ENCODE results near the gene MLLT3.

MLLT3 gene

GRCh38 chr9:20407013-20407412 is 215.3 kb downstream of the MLLT3 start:
- no peak for FAIRE-seq

DNA sequence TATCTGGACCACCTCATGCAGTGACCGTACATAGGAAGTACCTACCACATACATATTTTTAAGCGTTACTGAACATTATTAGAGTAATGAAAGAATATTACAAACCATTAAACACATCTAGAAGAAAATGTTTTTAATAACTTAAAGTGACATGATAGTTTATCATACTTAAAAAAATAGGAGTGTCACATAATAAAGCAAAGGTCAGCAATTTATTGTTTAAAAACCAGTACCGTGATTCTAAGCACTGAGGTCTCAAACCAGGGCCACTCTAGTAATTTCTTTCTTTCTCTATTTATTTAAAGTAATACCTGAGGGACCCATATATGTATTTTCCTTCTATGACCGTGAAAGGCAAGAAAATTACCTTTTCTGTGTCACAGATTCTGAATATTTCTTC is 216.0 kb downstream of the MLLT3 start:
- no peak for FAIRE-seq

DNA sequence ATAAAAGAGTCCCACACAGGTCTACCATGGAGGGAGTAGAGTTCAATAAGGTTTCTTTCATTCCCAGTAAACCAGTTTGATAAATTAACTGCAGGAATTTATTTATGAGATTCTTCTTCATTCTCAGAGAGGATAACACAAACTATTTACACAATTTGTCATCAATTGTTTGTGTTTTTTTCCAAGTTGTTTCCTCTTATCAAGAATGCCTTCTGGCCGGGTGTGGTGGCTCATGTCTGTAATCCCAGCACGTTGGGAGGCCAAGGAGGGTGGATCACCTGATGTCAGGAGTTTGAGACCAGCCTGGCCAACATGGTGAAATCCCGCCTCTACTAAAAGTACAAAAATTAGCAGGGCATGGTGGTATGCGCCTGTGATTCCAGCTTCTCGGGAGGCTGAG is 216.7 kb downstream of the MLLT3 start:
- FAIRE-seq = no peak

GRCh38 chr9:20405078-20405477 is 217.2 kb downstream of the MLLT3 start:
- no peak for FAIRE-seq

DNA sequence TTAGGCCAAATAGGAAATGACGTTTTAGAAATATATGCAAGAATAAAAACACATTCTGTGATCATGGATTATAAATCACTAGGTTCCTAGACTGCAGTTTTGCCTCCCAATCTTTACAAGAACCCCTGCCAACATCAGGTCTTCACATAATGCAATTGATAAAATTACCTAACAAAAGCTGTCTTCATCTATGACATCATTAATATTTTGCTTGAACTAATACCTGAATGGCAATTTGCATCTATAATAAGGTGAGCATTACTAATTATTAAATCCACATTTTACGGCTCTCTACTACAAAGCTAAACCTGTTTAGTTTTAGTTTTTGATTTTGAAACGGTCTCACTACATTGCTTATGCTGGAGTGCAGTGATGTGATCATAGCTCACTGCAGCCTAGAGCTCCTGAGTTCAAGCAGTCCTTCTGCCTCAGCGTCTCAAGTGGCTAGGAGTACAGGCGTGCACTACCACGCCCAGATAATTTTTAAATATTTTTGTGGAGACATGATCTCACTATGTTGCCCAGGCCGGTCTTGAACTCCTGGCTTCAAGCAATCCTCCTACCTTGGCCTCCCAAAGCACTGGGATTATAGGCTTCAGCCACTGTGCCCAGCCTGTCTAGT is 218.0 kb downstream of the MLLT3 start:
- no peak for FAIRE-seq

DNA sequence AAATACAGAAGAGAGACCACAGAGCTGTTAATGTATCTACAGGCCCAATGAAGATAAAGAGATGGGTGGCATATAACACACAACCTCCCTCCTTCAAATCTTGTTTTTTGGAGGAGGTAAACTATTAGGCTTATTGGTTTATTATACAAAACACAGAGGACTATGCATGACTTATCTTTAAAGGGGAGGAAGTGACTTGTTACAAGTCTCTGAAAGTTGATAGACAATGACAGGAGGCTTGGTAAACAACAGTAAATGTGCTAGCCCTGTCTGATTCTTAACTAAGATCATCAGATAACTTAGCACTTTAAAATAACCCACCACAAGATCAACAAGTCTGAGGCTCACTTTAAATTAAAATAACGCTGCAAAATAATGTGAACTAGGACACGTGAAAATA is 219.0 kb downstream of the MLLT3 start:
- FAIRE-seq = no peak

- no peak for FAIRE-seq
Observed at GRCh38 chr9:20402273-20402875, 219.9 kb downstream of the MLLT3 start.

DNA sequence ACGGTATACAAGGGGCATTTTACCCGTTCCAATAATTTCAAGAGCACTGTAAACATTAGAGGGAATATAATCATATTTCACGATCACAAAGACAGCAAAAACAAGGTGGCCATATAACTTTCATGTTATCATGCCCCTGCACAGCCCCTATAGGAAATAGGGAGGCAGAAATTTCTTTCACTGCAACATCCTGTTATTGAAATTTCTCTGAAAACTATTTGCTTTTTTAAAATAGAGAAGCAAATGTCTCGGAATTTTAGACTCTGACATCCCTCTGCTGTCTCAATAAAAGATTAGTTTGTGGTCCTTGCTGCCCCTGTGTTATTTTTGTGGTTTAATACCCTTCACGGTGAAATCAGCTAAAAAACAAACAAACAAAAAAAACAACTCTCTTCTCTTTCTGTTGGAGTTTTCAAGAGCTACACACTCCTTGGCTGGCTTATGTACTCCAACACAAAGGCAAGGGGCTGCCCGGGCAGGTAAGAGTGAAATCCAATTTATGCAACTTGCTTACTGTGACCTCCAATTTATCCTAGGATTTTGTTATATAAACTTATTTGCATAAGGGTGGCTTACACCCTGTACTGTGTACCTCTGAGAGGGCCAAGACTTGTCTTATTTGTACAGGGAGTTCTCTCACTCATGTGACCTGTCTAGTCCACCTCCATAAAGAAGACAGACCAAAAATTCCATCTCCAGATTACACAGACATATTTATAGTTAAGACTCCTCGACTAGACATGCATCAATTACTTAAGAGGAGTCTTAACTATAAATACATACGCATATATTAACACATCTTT is 223.6 kb downstream of the MLLT3 start:
- no peak for FAIRE-seq

DNA sequence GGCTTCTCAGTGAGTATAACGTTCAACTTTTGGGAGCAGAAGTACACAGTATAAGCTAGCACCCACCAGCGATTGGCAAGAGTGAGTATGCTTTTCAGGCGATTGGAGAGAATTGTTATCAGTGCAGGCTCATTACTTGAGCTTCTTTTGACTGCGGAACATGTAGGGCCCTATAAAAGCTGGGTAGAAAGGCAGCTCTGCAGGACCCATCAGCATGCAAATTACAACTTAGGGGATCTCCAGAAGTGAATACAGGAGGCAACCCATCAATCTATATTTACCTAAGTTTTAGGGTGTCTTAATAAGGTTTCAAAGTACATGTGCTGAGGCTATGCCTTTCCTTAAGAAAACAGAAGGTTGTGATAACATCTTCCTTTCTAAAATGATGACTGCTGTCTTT is 225.0 kb downstream of the MLLT3 start:
- FAIRE-seq = no peak

DNA sequence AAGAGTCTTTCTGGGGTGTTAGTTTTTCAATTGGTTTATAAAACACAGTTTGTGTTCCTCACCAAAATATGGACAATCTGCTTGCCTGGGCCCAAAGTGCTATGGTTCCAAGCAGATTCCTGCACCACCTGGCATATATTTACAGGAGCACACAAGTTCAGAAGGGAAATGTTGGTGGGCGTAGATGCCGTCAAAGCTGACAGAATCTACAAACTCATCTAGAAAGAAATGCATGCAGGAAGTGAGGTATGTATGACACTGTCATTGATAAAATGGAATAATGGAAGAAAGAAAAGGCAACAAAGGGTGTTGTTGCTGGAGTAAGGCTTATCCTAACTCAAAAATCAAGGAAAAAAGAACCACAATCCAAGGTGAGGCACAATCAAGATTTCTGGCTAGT is 225.8 kb downstream of the MLLT3 start:
- FAIRE-seq = no peak

GRCh38 chr9:20395651-20396050 is 226.6 kb downstream of the MLLT3 start:
- no peak for FAIRE-seq

GRCh38 chr9:20394969-20395368 is 227.3 kb downstream of the MLLT3 start:
- no peak for FAIRE-seq

DNA sequence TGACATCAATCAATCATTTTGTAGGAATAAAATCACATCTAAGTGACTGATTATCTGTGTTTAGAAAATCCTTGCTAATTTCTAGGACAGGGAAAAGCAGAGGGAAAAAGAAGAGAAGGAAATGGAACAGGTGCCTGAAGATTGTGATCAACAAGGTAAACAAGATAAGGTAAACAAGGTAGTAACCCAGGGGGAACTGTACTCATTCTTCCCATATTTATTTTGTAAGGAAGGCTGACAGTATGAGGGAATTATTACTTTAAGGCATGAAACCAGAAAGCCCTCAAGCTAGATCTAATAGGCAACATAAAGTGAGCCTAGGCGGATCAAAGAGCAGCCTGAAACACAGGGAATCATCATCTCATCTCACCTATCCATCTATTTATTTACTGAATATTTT is 231.1 kb downstream of the MLLT3 start:
- FAIRE-seq = no peak

GRCh38 chr9:20390400-20390799 is 231.9 kb downstream of the MLLT3 start:
- no peak for FAIRE-seq

DNA sequence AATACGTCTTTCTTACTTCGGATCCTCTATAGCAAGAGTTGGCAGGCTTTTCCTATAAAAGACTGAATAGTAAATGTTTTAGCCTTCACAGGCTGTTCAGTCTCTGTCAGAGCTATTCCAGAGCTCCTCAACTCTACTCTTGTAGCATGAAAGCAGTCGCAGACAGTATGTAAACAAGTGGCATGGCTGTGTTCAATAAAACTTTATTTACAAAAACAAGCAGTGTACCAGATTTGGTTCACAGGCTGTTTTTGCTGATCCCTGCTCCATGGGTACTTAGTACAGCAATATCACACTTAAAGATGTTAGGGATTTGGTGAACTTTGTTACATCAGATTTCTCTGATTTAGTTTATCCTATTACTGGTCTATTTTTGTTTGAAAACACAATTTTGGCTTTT is 235.2 kb downstream of the MLLT3 start:
- no peak for FAIRE-seq

- FAIRE-seq = no peak
Observed at GRCh38 chr9:20384642-20385041, 237.7 kb downstream of the MLLT3 start.

DNA sequence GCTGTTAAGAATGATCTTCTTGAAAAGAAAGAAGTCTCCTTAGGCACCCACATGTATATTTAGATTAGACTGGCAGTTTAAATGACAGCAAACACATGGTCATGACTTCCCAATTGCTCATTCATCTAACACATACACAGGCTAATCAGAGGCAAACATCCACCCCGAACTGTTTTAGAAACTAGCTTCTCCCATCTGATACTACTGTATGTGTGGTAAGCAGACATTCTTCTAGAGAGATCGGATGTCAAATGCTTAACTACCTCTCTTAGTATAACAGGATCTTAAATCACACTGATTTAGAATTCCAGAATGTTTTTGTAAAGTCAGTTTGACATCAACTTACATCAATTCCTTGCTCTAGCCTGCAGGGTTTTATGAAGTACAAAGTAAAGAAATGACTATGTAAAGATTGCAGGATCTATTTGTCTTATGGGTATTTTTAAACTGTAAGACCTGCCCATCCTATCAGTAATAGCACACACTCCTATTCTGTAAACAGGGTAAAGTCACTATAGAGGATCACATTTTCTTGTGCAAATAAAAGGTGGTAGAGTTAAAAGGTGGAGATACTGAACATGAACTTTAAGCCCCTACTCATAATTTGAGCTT is 239.7 kb downstream of the MLLT3 start:
- FAIRE-seq = no peak

DNA sequence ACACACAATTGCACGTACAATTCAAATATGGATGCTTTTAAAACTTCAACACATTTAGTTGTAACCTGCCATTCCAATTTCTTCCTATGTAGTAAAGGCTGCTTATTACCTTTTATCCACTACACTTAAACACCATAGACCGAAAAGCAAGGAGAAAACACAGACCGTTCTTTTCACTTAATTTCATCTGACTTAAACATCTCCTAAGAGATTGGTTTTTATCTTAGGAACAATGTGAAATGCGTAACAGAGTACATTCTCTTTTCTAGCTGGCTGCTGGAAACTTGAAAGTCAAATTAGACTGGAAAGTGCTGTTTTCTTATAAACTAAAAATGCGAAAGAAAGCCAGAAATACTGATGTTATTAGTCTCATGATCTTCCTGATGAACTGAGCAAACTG is 241.8 kb downstream of the MLLT3 start:
- FAIRE-seq = no peak

DNA sequence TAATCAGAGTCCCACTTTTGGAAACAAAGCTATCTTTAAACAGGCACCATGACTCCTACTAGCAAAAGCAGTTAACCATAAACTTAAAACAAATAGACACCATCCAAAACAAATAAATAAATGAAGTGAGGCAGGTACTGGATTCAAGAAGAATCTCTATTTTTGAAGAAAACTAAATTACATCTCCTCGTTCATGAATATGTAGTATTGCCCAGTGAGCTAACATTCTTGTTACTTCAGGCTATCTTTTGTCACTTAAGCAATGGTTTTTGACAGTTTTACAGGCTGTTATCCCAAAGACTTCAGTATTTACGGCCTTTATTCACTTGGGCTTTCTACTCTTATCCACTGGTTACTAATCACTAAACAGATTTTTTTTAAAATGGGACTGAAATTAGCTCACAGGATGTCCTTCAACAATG is 242.5 kb downstream of the MLLT3 start:
- FAIRE-seq = no peak

- FAIRE-seq = no peak
Observed at GRCh38 chr9:20378851-20379250, 243.4 kb downstream of the MLLT3 start.

GRCh38 chr9:20377790-20378189 is 244.5 kb downstream of the MLLT3 start:
- FAIRE-seq = peak; percentile 56

DNA sequence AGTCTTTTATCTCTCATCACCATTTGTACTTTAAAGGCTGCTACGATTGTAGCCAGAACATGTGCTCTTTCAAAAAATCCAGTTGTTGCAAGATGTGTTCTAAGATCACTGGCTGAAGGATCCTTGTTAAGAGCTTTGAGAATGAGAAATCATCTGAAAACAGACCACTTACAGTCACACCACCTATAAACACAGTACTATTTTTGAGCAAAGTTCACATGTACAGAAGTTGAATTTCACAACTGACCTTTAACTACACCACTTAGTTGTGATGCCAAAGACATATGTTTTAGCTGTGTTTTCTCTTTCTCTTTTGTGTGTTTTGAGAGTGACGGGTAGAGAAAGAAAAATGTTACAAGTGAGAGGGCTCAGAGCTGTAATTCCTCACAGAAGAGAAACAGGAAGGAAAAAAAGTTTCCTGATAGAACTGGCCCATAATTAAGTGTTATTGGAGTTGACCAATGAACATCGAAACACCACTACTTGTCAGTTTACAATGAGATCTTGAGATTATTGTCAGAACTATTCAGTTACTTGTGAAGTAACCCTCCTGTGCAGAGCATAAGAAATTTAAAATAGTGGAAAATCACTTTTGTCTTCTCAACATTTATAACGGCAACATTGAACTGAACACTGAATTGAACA is 245.4 kb downstream of the MLLT3 start:
- no peak for FAIRE-seq

GRCh38 chr9:20376042-20376441 is 246.3 kb downstream of the MLLT3 start:
- FAIRE-seq = no peak
